ENCODE data around the gene BCKDHB. TPM values are rescaled to one million over a fixed set of nuclear protein-coding genes. Genes with fewer than 3 reads are reported as not detected.

Gene BCKDHB
- total and polyA plus RNA-seq, 9 donors: 12.0 to 33.4 (median 18.7) TPM

DNA sequence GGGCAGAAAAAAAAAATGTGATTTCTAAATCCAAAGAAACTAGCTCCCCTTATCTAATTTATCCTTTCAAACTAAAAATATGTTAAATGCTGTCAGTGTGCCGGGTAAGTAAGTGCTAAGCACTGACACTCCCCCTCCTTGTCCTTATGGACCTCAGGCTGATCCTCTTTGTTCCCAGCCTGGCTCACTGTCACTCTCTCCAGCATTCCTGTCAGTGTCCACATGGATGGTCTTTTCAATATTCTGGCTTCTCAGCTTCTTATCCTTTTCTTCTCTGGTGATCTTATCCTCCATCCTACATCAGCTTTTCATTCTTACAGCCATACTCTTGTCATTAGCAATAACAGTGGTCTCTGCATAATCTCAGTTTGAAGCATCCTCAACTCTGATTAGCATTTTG, 55.0 kb downstream of the BCKDHB start:
- DNase-seq: no peak
- intact Hi-C loops (cut with DNase I): no loop called here
- TF ChIP-seq EP300 (IDR thresholded peaks at IDR 0.05) (no peak), POLR2A (IDR thresholded peaks at IDR 0.05) (no peak)
- TF ChIP-seq, protein P1, sequence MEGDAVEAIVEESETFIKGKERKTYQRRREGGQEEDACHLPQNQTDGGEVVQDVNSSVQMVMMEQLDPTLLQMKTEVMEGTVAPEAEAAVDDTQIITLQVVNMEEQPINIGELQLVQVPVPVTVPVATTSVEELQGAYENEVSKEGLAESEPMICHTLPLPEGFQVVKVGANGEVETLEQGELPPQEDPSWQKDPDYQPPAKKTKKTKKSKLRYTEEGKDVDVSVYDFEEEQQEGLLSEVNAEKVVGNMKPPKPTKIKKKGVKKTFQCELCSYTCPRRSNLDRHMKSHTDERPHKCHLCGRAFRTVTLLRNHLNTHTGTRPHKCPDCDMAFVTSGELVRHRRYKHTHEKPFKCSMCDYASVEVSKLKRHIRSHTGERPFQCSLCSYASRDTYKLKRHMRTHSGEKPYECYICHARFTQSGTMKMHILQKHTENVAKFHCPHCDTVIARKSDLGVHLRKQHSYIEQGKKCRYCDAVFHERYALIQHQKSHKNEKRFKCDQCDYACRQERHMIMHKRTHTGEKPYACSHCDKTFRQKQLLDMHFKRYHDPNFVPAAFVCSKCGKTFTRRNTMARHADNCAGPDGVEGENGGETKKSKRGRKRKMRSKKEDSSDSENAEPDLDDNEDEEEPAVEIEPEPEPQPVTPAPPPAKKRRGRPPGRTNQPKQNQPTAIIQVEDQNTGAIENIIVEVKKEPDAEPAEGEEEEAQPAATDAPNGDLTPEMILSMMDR (IDR thresholded peaks at IDR 0.05): no peak

GRCh38 chr6:80163754-80164187, 57.3 kb downstream of the BCKDHB start:
- 85 to 91% (median 90%) methylated on average over 3 of the region's 3 CpGs for WGBS, 3 donors
- H3K27ac ChIP-seq: no peak overlapping the region
- intact Hi-C loops (cut with DNase I): no loop called here
- H3K27me3 ChIP-seq: no peaks in the 10 kb centered on the region
- no peaks in the 10 kb centered on the region for H3K9me3 ChIP-seq
- H3K4me3 ChIP-seq: no peak overlapping the region
- H3K36me3 ChIP-seq: no peaks in the 10 kb centered on the region
- DNase-seq: no peak
- no peaks in the 10 kb centered on the region for H3K4me1 ChIP-seq (ENCODE audit: insufficient read depth)
- TF ChIP-seq, protein P1 (IDR thresholded peaks at IDR 0.05): no peak
- TF ChIP-seq POLR2A (IDR thresholded peaks at IDR 0.05) (no peak), EP300 (IDR thresholded peaks at IDR 0.05) (no peak)

More for the DNA sequence above, 55.0 kb downstream of the BCKDHB start:
- H3K36me3 ChIP-seq: no peaks in the 10 kb centered on the region
- H3K4me1 ChIP-seq (ENCODE audit: insufficient read depth): no peaks in the 10 kb centered on the region
- 82 to 90% (median 86%) methylated on average over 1 of the region's 1 CpG for WGBS, 3 donors
- H3K27ac ChIP-seq: no peak overlapping the region
- no peaks in the 10 kb centered on the region for H3K9me3 ChIP-seq
- H3K4me3 ChIP-seq: no peak overlapping the region
- H3K27me3 ChIP-seq: no peaks in the 10 kb centered on the region

DNA sequence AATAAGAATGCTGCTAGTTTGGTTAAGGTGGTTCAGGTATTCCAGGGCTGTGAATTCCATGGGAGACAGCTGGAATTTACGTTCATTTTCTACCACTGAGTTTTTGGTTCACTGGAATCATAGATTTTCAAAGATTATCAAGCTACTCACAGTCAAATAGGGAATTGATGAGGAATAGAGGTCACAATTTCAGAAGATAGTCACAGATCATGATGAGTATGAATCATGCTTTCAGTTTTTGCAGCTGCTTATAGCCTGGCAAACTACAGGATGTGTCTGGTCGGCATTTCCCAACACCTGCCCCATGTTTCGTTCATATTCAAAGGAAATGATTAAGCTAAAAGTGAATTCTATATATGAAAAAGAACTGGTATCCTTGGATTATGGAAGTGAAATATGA, 58.7 kb downstream of the BCKDHB start:
- 86 to 91% (median 88%) methylated on average over 3 of the region's 3 CpGs for WGBS, 3 donors
- H3K27me3 ChIP-seq: no peaks in the 10 kb centered on the region
- H3K4me3 ChIP-seq: no peak overlapping the region
- intact Hi-C loops (cut with DNase I): no loop called here
- no peaks in the 10 kb centered on the region for H3K36me3 ChIP-seq
- no peak overlapping the region for H3K27ac ChIP-seq
- DNase-seq: no peak
- H3K9me3 ChIP-seq: no peaks in the 10 kb centered on the region
- H3K4me1 ChIP-seq (ENCODE audit: insufficient read depth): no peaks in the 10 kb centered on the region
- TF ChIP-seq POLR2A (IDR thresholded peaks at IDR 0.05) (no peak), EP300 (IDR thresholded peaks at IDR 0.05) (no peak)
- TF ChIP-seq, protein P1 (IDR thresholded peaks at IDR 0.05): no peak

DNA sequence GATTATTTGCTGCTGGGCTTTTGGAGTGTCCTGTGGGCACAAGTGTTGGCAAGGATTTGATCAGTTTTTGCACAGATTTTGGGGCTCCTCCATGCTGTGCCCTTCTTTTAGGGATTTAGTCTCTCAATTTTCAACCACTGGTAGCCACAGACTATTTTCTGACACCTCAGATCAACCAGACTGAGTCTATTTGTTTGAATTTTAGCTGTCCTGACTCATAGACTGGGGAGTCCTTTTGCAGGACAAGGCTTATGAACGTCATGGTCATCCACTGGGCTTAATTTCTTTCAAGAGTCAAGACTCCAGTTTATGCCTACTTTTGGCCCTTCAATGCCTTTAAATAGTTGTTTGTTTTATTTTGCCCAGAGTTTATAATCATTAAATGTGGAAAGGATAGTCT, 59.3 kb downstream of the BCKDHB start:
- intact Hi-C loops (cut with DNase I): no loop called here
- TF ChIP-seq EP300 (IDR thresholded peaks at IDR 0.05) (no peak), POLR2A (IDR thresholded peaks at IDR 0.05) (no peak)
- TF ChIP-seq, protein P1 (IDR thresholded peaks at IDR 0.05): no peak
- no peak for DNase-seq
- Histone ChIP-seq H3K36me3 (no peaks in the 10 kb centered on the region), H3K27me3 (no peaks in the 10 kb centered on the region), H3K27ac (no peak overlapping the region), H3K4me3 (no peak overlapping the region), H3K4me1 (ENCODE audit: insufficient read depth) (no peaks in the 10 kb centered on the region), H3K9me3 (no peaks in the 10 kb centered on the region)
- WGBS, 3 donors: 93 to 100% (median 95%) methylated on average over 1 of the region's 1 CpG
